Uterus (tissue), 2 donors: Measurements from ENCODE around the gene ZNF790.
"Not testable (repeated sequence)": the region's sequence is repeated elsewhere in the genome, so short reads cannot be mapped to it uniquely, and the experiment has no call there.

Experiments
- POLR2A ChIP-seq, 2 donors: fragments of 450-650 bp; IDR thresholded peaks; one replicate each; pipeline ENCODE4 v1.6.1; 2016; ENCODE audit warnings: antibody characterized with exemption in 2 of 2, mild to moderate bottlenecking in 1 of 2, moderate library complexity in 1 of 2
- TF ChIP-seq, protein P1 (sequence below), 4 experiments: fragments of 200-600 bp in 2 of 4; fragments of 450-650 bp in 2 of 4; sonication (generic) in 2 of 4; IDR thresholded peaks; one replicate each; pipeline ENCODE4 v1.5.1; 2016 to 2019; ENCODE audit warnings: antibody characterized with exemption in 4 of 4, mild to moderate bottlenecking in 2 of 4, moderate library complexity in 1 of 4

DNA sequence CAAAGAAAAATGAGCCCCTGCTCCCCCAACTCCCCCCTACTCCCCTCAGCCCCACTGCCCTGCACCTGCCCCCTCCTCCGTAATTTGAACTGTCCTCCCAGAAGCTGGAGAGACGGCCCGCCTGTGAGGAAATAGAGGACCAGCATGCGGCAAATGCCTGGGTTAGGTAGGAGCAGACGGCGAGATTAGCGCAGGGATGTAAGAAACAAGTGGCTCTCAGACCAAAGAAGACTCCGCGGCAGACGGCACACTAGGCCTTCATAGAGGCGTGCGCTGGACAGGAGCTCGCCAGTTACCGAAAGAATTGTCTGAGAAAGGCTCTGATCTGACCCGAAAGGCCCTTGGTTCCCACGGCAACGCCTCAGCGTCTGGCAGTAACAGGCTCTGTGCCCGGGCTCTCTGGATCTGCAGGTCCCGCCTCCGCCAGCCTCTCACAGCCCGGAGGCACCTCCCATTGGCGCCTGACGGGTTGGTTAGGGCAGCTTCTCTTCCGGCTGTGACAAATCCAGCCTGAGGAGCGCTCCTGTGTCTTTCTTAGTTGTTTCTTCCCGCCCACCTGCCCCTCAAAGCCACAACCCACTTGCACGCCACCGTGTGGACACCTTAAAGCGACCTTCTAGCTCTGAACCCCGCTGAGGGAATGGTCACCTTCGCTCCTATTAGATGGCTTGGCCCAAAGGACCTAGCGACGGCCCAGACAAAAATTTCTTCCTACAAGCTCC is 46.6 kb downstream of the ZNF790 start:
- TF ChIP-seq, protein P1, sequence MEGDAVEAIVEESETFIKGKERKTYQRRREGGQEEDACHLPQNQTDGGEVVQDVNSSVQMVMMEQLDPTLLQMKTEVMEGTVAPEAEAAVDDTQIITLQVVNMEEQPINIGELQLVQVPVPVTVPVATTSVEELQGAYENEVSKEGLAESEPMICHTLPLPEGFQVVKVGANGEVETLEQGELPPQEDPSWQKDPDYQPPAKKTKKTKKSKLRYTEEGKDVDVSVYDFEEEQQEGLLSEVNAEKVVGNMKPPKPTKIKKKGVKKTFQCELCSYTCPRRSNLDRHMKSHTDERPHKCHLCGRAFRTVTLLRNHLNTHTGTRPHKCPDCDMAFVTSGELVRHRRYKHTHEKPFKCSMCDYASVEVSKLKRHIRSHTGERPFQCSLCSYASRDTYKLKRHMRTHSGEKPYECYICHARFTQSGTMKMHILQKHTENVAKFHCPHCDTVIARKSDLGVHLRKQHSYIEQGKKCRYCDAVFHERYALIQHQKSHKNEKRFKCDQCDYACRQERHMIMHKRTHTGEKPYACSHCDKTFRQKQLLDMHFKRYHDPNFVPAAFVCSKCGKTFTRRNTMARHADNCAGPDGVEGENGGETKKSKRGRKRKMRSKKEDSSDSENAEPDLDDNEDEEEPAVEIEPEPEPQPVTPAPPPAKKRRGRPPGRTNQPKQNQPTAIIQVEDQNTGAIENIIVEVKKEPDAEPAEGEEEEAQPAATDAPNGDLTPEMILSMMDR (IDR thresholded peaks at IDR 0.05): not testable (repeated sequence)
- not testable (repeated sequence) for TF ChIP-seq POLR2A (IDR thresholded peaks at IDR 0.05)
